Thyroid gland (tissue), 4 donors: ENCODE data around the gene MLNR. TPM values are rescaled to one million over a fixed set of nuclear protein-coding genes. Genes with fewer than 3 reads are reported as not detected.
A peak's percentile ranks its signal among the peaks of the same experiment; 100 is the strongest.

ENCODE experiments used
- DNase-seq, 2 donors: peaks; one replicate each; pipeline ENCODE4 v3.0.0-alpha.2; 2019
- H3K27ac ChIP-seq, 3 donors: fragments of 200-600 bp; sonication (generic); 1 replicate in 2 of 3; 2 replicates in 1 of 3; pipeline ENCODE4 v1.5.1; 2016 to 2019; ENCODE audit warnings: mild to moderate bottlenecking in 1 of 3, moderate library complexity in 1 of 3
- H3K27me3 ChIP-seq: fragments of 200-600 bp; sonication (generic); one replicate; pipeline ENCODE4 v1.5.1; 2019
- H3K36me3 ChIP-seq, 2 donors: fragments of 200-600 bp; sonication (generic); one replicate each; pipeline ENCODE4 v1.5.1; 2016 to 2019
- H3K4me1 ChIP-seq, 2 donors: fragments of 200-600 bp; sonication (generic); one replicate each; pipeline ENCODE4 v1.5.1; 2017 to 2019
- H3K4me3 ChIP-seq, 3 donors: fragments of 200-600 bp; sonication (generic); replicated peaks in 1 of 3; 1 replicate in 2 of 3; 2 replicates in 1 of 3; pipeline ENCODE4 v1.5.1; 2016; ENCODE audit warnings: mild to moderate bottlenecking in 1 of 3
- H3K9me3 ChIP-seq: fragments of 200-600 bp; sonication (generic); one replicate; pipeline ENCODE4 v1.5.1; 2017
- CTCF ChIP-seq, 6 experiments: fragments of 200-600 bp in 3 of 6; fragments of 450-650 bp in 3 of 6; sonication (generic) in 3 of 6; IDR thresholded peaks; one replicate each; pipeline ENCODE4 v1.5.1; 2016 to 2019; ENCODE audit warnings: antibody characterized with exemption in 6 of 6, mild to moderate bottlenecking in 2 of 6, inconsistent platforms in 1 of 6, moderate library complexity in 1 of 6
- POLR2A ChIP-seq, 2 donors: fragments of 450-650 bp; IDR thresholded peaks; one replicate each; pipeline ENCODE4 v1.6.1; 2017; ENCODE audit warnings: antibody characterized with exemption in 2 of 2, mild to moderate bottlenecking in 2 of 2, moderate library complexity in 1 of 2
- WGBS, 2 donors: methylation state at CpG; one replicate each; pipeline ENCODE4 v1.1.5; 2017; 5-methylcytosine and 5-hydroxymethylcytosine counted together
- intact Hi-C: fragments of 100-400 bp; cut with DNase I; formaldehyde crosslinking; loops from one replicate; pipeline ENCODE4 v1.15.1; 2023
- total RNA-seq, 4 donors: library from RNA; depleted of rRNA; stranded (reverse); fragments of >200 nt; gene quantifications; one replicate each; pipeline ENCODE4 v1.2.3, GENCODE V29; 2016

MLNR gene
- total RNA-seq, 4 donors from 2014 or later, result 1.1 to 6.5 (median 1.2) TPM

- no peaks in the 10 kb centered on the region for H3K9me3 ChIP-seq
- H3K36me3 ChIP-seq, result no peaks in the 10 kb centered on the region
- intact Hi-C loops, result no loop called here
- peak; percentile 31 to 50 for DNase-seq
- TF ChIP-seq POLR2A (IDR thresholded peaks at IDR 0.05), result no peak
- peak in 1 of 6 experiments; percentile 23 for TF ChIP-seq CTCF (IDR thresholded peaks at IDR 0.05)
- H3K4me3 ChIP-seq, result no peak overlapping the region
- WGBS, 2 donors, result 46 to 55% methylated on average over 5 of the region's 5 CpGs
- H3K27ac ChIP-seq, result peak overlapping the region; percentile 52 to 77 (median 64)
- peaks cover 14 to 22% of the 10 kb centered on the region in 2 donors for H3K4me1 ChIP-seq
- no peaks in the 10 kb centered on the region for H3K27me3 ChIP-seq
Observed at GRCh38 chr13:49225223-49226042, 5.3 kb downstream of the MLNR start.

- Histone ChIP-seq H3K27ac (peak overlapping the region; percentile 46 to 77 (median 64)), H3K4me3 (no peak overlapping the region), H3K27me3 (no peaks in the 10 kb centered on the region), H3K4me1 (peaks cover 13 to 14% of the 10 kb centered on the region in 2 donors), H3K9me3 (no peaks in the 10 kb centered on the region), H3K36me3 (no peaks in the 10 kb centered on the region)
- peak; percentile 35 to 59 for DNase-seq
- intact Hi-C loops, result no loop called here
- 57 to 63% methylated on average over 5 of the region's 5 CpGs for WGBS, 2 donors
- TF ChIP-seq CTCF (IDR thresholded peaks at IDR 0.05), result peak in 2 of 6 experiments; percentile 26 to 43
- TF ChIP-seq POLR2A (IDR thresholded peaks at IDR 0.05), result no peak
Observed at GRCh38 chr13:49226613-49227012, 6.5 kb downstream of the MLNR start.

- intact Hi-C loops, result no loop called here
- Histone ChIP-seq H3K27ac (no peak overlapping the region), H3K36me3 (no peaks in the 10 kb centered on the region), H3K9me3 (no peaks in the 10 kb centered on the region), H3K4me3 (no peak overlapping the region), H3K4me1 (no peaks in the 10 kb centered on the region), H3K27me3 (no peaks in the 10 kb centered on the region)
- no peak for DNase-seq
- no peak for TF ChIP-seq CTCF (IDR thresholded peaks at IDR 0.05)
- TF ChIP-seq POLR2A (IDR thresholded peaks at IDR 0.05), result no peak
- 89 to 93% methylated on average over 3 of the region's 3 CpGs for whole genome bisulfite sequencing, 2 donors
Observed at GRCh38 chr13:49234741-49235140, 14.6 kb downstream of the MLNR start.

- no peak for DNase-seq
- intact Hi-C loops, result no loop called here
- no peaks in the 10 kb centered on the region for H3K9me3 ChIP-seq
- H3K4me3 ChIP-seq, result no peak overlapping the region
- no peaks in the 10 kb centered on the region for H3K4me1 ChIP-seq
- 92 to 97% methylated on average over 6 of the region's 6 CpGs for WGBS, 2 donors
- TF ChIP-seq CTCF (IDR thresholded peaks at IDR 0.05) (no peak), POLR2A (IDR thresholded peaks at IDR 0.05) (no peak)
- no peaks in the 10 kb centered on the region for H3K36me3 ChIP-seq
- H3K27me3 ChIP-seq, result no peaks in the 10 kb centered on the region
- no peak overlapping the region for H3K27ac ChIP-seq
Observed at GRCh38 chr13:49235856-49236431, 15.8 kb downstream of the MLNR start.

- Histone ChIP-seq H3K36me3 (no peaks in the 10 kb centered on the region), H3K4me3 (no peak overlapping the region), H3K27me3 (no peaks in the 10 kb centered on the region), H3K4me1 (no peaks in the 10 kb centered on the region), H3K27ac (no peak overlapping the region), H3K9me3 (no peaks in the 10 kb centered on the region)
- no peak for DNase-seq
- 95 to 98% methylated on average over 2 of the region's 2 CpGs for WGBS, 2 donors
- intact Hi-C loops, result no loop called here
- TF ChIP-seq CTCF (IDR thresholded peaks at IDR 0.05) (no peak), POLR2A (IDR thresholded peaks at IDR 0.05) (no peak)
Observed at GRCh38 chr13:49238621-49239020, 18.5 kb downstream of the MLNR start.
